H9 (cell line): ENCODE measurements around the gene GIMAP1. TPM values are rescaled to one million over a fixed set of nuclear protein-coding genes. Genes with fewer than 3 reads are reported as not detected.

Experiments used
- DNase-seq: peaks from one replicate; pipeline ENCODE4 v3.0.0-alpha.2; 2017
- H2AFZ ChIP-seq: one replicate; pipeline ENCODE4 v1.6.1; 2013; ENCODE audit warnings: mild to moderate bottlenecking, low read length, control low read depth, moderate library complexity
- H2AK5ac ChIP-seq: 2 replicates; pipeline ENCODE4 v1.6.1; 2013; ENCODE audit warnings: low read length, control low read depth, mixed read lengths; ENCODE audit not compliant: insufficient read length
- H2BK120ac ChIP-seq: one replicate; pipeline ENCODE4 v1.6.1; 2013; ENCODE audit warnings: low read depth, mild to moderate bottlenecking, low read length, control low read depth, inconsistent platforms; ENCODE audit not compliant: poor library complexity, severe bottlenecking
- H2BK12ac ChIP-seq: 2 replicates; pipeline ENCODE4 v1.6.1; 2013; ENCODE audit warnings: low read length, control low read depth, mixed read lengths, low read depth; ENCODE audit not compliant: insufficient read length
- H2BK15ac ChIP-seq: 2 replicates; pipeline ENCODE4 v1.6.1; 2013; ENCODE audit warnings: low read depth, low read length, control low read depth
- H2BK20ac ChIP-seq: one replicate; pipeline ENCODE4 v1.6.1; 2013; ENCODE audit warnings: low read depth, mild to moderate bottlenecking, low read length, control low read depth, inconsistent platforms; ENCODE audit not compliant: poor library complexity, severe bottlenecking
- H2BK5ac ChIP-seq: 2 replicates; pipeline ENCODE4 v1.6.1; 2013; ENCODE audit warnings: low read length, control low read depth, mixed read lengths; ENCODE audit not compliant: insufficient read length
- H3K14ac ChIP-seq: 2 replicates; pipeline ENCODE4 v1.6.1; 2013; ENCODE audit warnings: low read length, control low read depth; ENCODE audit not compliant: insufficient read depth
- H3K18ac ChIP-seq: 2 replicates; pipeline ENCODE4 v1.6.1; 2013; ENCODE audit warnings: low read depth, mild to moderate bottlenecking, mixed read lengths, low read length, control low read depth; ENCODE audit not compliant: insufficient read length
- H3K23ac ChIP-seq: 2 replicates; pipeline ENCODE4 v1.6.1; 2013; ENCODE audit warnings: low read length, control low read depth, mixed read lengths, low read depth; ENCODE audit not compliant: insufficient read length
- H3K23me2 ChIP-seq: 2 replicates; pipeline ENCODE4 v1.6.1; 2013; ENCODE audit warnings: low read depth, mild to moderate bottlenecking, mixed read lengths, low read length, control low read depth; ENCODE audit not compliant: insufficient read length, poor library complexity, severe bottlenecking
- H3K27ac ChIP-seq: 2 replicates; pipeline ENCODE4 v1.5.1; 2013; ENCODE audit warnings: low read length, control low read depth, mixed read lengths, low read depth; ENCODE audit not compliant: insufficient read length
- H3K27me3 ChIP-seq: 2 replicates; pipeline ENCODE4 v1.6.1; 2013; ENCODE audit warnings: low read length, control low read depth, inconsistent platforms; ENCODE audit not compliant: insufficient read depth
- H3K4ac ChIP-seq: 2 replicates; pipeline ENCODE4 v1.6.1; 2013; ENCODE audit warnings: low read depth, mild to moderate bottlenecking, control low read depth, inconsistent platforms, low read length, moderate library complexity
- H3K4me1 ChIP-seq: 2 replicates; pipeline ENCODE4 v1.6.1; 2013; ENCODE audit warnings: low read length, control low read depth, inconsistent platforms; ENCODE audit not compliant: insufficient read depth
- H3K4me2 ChIP-seq: 2 replicates; pipeline ENCODE4 v1.6.1; 2013; ENCODE audit warnings: low read length, control low read depth, mixed read lengths; ENCODE audit not compliant: insufficient read length, insufficient read depth
- H3K56ac ChIP-seq: 2 replicates; pipeline ENCODE4 v1.6.1; 2013; ENCODE audit warnings: low read depth, mild to moderate bottlenecking, mixed read lengths, low read length, control low read depth; ENCODE audit not compliant: insufficient read length
- H3K79me1 ChIP-seq: 2 replicates; pipeline ENCODE4 v1.6.1; 2013; ENCODE audit warnings: low read depth, mild to moderate bottlenecking, moderate library complexity, low read length, control low read depth, inconsistent platforms; ENCODE audit not compliant: insufficient read depth, poor library complexity, severe bottlenecking
- H3K79me2 ChIP-seq: 2 replicates; pipeline ENCODE4 v1.6.1; 2013; ENCODE audit warnings: low read length, control low read depth, inconsistent platforms; ENCODE audit not compliant: insufficient read depth
- H3K9ac ChIP-seq: 2 replicates; pipeline ENCODE4 v1.6.1; 2013; ENCODE audit warnings: low read length, control low read depth, mixed read lengths; ENCODE audit not compliant: insufficient read length; ENCODE audit errors: extremely low read depth
- H3K9me3 ChIP-seq: one replicate; pipeline ENCODE4 v1.6.1; 2013; ENCODE audit warnings: low read depth, low read length, inconsistent platforms; ENCODE audit not compliant: control insufficient read depth
- H3T11ph ChIP-seq: one replicate; pipeline ENCODE4 v1.6.1; 2013; ENCODE audit warnings: mild to moderate bottlenecking, low read length, control low read depth, inconsistent platforms
- H4K20me1 ChIP-seq: one replicate; pipeline ENCODE4 v1.6.1; 2013; ENCODE audit not compliant: control insufficient read depth, insufficient read length, insufficient read depth
- H4K5ac ChIP-seq: 2 replicates; pipeline ENCODE4 v1.6.1; 2013; ENCODE audit warnings: low read depth, mild to moderate bottlenecking, mixed read lengths, low read length, control low read depth; ENCODE audit not compliant: insufficient read length
- H4K8ac ChIP-seq: replicated peaks from 2 replicates; pipeline ENCODE4 v1.6.1; 2013; ENCODE audit warnings: low read length, control low read depth, mixed read lengths, low read depth; ENCODE audit not compliant: insufficient read length
- H4K91ac ChIP-seq: 2 replicates; pipeline ENCODE4 v1.6.1; 2013; ENCODE audit warnings: low read depth, mild to moderate bottlenecking, moderate library complexity, mixed read lengths, low read length, control low read depth; ENCODE audit not compliant: insufficient read length
- H3K27ac Mint-ChIP-seq, 3 experiments: 2 replicates in 2 of 3; 3 replicates in 1 of 3; pipeline ENCODE4 v1.8.0; 2020 to 2021; ENCODE audit warnings: mixed read lengths in 3 of 3, mild to moderate bottlenecking in 1 of 3, moderate library complexity in 1 of 3
- H3K27me3 Mint-ChIP-seq: 2 replicates; pipeline ENCODE4 v1.8.0; 2021; ENCODE audit warnings: low read depth, mild to moderate bottlenecking, moderate library complexity, mixed read lengths
- H3K36me3 Mint-ChIP-seq, 3 experiments: 2 replicates in 2 of 3; 3 replicates in 1 of 3; pipeline ENCODE4 v1.8.0; 2020 to 2021; ENCODE audit warnings: low read depth in 3 of 3, mixed read lengths in 3 of 3; ENCODE audit not compliant: insufficient read depth in 1 of 3
- H3K4me1 Mint-ChIP-seq, 2 experiments: 2 replicates each; pipeline ENCODE4 v1.8.0; 2020; ENCODE audit warnings: mixed read lengths in 2 of 2
- H3K4me3 Mint-ChIP-seq, 2 experiments: 2 replicates in 1 of 2; 3 replicates in 1 of 2; pipeline ENCODE4 v1.8.0; 2020 to 2021; ENCODE audit warnings: mild to moderate bottlenecking in 2 of 2, mixed read lengths in 2 of 2, moderate library complexity in 1 of 2
- H3K9me3 Mint-ChIP-seq, 2 experiments: 2 replicates in 1 of 2; 3 replicates in 1 of 2; pipeline ENCODE4 v1.8.0; 2020; ENCODE audit warnings: mild to moderate bottlenecking in 2 of 2, mixed read lengths in 2 of 2, moderate library complexity in 1 of 2
- WGBS: extraction: QIAGEN DNeasy Blood & Tissue Kit; methylation state at CpG from one replicate; pipeline ENCODE4 v1.1.7; 2013; ENCODE audit warnings: missing lambda C conversion rate, low lambda C conversion rate, mixed read lengths; ENCODE audit not compliant: insufficient read length; ENCODE audit errors: extremely low coverage; 5-methylcytosine and 5-hydroxymethylcytosine counted together
- total RNA-seq: library from RNA; stranded (reverse); gene quantifications from 2 replicates; pipeline ENCODE4 v1.2.1, GENCODE V29; 2021
- TF ChIP-seq, protein P1 (sequence below): fragments of 200-600 bp; sonication (generic); conservative IDR thresholded peaks from 3 replicates; pipeline ENCODE4 v1.8.0; 2021; ENCODE audit warnings: antibody characterized with exemption, mild to moderate bottlenecking

GIMAP1 gene
- total RNA-seq, 1 experiment from 2014 or later, result not detected

DNA sequence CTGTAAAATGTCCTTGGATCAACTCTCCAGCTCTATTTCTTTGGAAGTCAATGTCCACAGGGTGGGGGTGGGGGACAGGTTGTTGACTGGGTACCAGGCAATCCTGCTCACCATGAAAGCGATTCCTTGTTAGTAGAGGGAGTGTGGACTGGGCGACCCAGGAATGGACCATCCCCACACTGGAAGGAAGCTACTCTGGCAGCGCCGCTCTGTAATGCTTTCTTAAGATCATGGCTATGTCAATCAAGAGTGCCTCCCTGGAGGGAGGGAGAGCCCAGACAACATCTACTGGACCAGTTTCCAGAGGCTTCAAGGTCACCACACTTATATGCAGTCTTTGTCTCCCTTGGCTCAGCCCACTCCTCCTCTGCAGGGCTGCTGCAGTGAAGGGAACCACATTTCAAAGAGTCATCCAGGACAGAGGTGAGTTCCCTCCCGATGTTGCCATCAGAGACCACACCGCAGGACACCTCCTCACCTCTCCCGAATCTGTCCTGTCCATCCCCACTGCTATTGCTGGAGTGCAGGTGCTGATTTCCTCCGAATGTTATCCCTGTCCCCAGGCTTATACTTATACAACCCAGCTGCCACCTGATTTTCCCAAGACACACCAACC lies 27.7 kb downstream of the GIMAP1 start:
- DNase-seq, result no peak
- Histone ChIP-seq H2BK15ac (no peak overlapping the region), H3K9me3 (no peaks in the 10 kb centered on the region), H3K79me2 (no peaks in the 10 kb centered on the region), H2AFZ (no peak overlapping the region), H3T11ph (no peak overlapping the region), H3K79me1 (no peaks in the 10 kb centered on the region), H3K23ac (no peak overlapping the region), H2BK12ac (no peak overlapping the region), H2AK5ac (no peak overlapping the region), H3K23me2 (no peaks in the 10 kb centered on the region), H4K5ac (no peak overlapping the region), H3K4me1 (no peaks in the 10 kb centered on the region), H2BK20ac (no peak overlapping the region), H4K8ac (no peak overlapping the region), H3K27me3 (peaks cover 70% of the 10 kb centered on the region), H3K9ac (no peak overlapping the region), H3K27ac (no peak overlapping the region), H3K56ac (no peak overlapping the region), H3K4ac (no peak overlapping the region), H4K20me1 (no peaks in the 10 kb centered on the region), H3K14ac (no peak overlapping the region), H4K91ac (no peak overlapping the region), H3K18ac (no peak overlapping the region), H2BK5ac (no peak overlapping the region), H2BK120ac (no peak overlapping the region), H3K4me2 (no peak overlapping the region)
- no peaks in the 10 kb centered on the region for H3K36me3 Mint-ChIP-seq
- no peak overlapping the region for H3K27ac Mint-ChIP-seq
- peaks cover 3% of the 10 kb centered on the region in 2 experiments for H3K9me3 Mint-ChIP-seq
- no peak overlapping the region for H3K4me3 Mint-ChIP-seq
- WGBS, result no CpG with 5 or more reads among the region's 8 CpGs
- H3K4me1 Mint-ChIP-seq, result no peaks in the 10 kb centered on the region
- TF ChIP-seq, protein P1, sequence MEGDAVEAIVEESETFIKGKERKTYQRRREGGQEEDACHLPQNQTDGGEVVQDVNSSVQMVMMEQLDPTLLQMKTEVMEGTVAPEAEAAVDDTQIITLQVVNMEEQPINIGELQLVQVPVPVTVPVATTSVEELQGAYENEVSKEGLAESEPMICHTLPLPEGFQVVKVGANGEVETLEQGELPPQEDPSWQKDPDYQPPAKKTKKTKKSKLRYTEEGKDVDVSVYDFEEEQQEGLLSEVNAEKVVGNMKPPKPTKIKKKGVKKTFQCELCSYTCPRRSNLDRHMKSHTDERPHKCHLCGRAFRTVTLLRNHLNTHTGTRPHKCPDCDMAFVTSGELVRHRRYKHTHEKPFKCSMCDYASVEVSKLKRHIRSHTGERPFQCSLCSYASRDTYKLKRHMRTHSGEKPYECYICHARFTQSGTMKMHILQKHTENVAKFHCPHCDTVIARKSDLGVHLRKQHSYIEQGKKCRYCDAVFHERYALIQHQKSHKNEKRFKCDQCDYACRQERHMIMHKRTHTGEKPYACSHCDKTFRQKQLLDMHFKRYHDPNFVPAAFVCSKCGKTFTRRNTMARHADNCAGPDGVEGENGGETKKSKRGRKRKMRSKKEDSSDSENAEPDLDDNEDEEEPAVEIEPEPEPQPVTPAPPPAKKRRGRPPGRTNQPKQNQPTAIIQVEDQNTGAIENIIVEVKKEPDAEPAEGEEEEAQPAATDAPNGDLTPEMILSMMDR, result no peak
- peaks cover 100% of the 10 kb centered on the region for H3K27me3 Mint-ChIP-seq
